Measurements from ENCODE around the gene CDH23. TPM values are rescaled to one million over a fixed set of nuclear protein-coding genes. Genes with fewer than 3 reads are reported as not detected.

CDH23 gene
- total and polyA plus RNA-seq, 2 experiments from 2014 or later = 0.30 to 1.5 TPM

DNA sequence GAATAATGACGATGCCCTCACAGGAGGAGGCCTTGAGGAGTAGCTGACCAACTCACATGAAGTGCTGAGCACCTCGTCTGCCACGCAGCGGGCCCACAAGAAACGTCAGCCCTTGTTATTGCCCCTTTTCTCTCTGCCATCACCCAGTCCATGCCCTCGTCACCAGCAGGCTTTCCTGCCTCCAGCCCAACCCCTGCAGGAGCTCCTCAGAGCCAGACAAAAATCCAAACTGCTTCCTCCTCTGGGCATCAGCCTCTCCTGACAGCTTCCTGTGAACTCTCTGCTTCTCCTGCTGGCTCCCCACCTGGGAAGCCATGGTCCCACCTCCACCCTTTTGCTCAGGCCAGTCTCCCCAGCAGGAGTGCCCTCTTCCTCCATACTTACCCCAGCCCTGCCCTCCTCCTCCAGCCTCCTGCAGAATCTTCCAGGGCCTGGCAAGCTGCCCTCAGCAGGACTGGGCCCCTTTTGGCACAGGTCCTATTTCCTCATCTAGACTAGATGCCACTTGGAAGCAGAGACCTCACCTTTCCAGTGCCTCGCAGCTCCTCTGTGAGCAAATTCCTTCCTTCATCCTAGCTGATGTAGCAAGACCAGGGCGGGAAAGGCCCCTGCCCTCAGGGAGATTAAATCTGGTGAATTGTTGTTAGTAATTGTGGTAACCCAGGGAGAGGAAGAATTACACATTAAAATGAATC lies 207.8 kb downstream of the CDH23 start:
- TF ChIP-seq EZH2phosphoT487 (IDR thresholded peaks at IDR 0.05; ENCODE audit: low read depth, severe bottlenecking, unreplicated experiment) = no peak
- TF ChIP-seq EZH2 (IDR thresholded peaks at IDR 0.05; ENCODE audit: borderline replicate concordance) = no peak
- TF ChIP-seq CTCF (IDR thresholded peaks at IDR 0.05; ENCODE audit: poor library complexity) = no peak
- no peak overlapping the region for H3K27ac ChIP-seq
- no peaks in the 10 kb centered on the region for H3K9me3 ChIP-seq (ENCODE audit: low read depth)
- no peak overlapping the region for H3K4me3 ChIP-seq
- no peak for DNase-seq (ENCODE audit: low spot score)
- no peak overlapping the region for H2AFZ ChIP-seq
- WGBS (ENCODE audit: low lambda C conversion rate, missing lambda C conversion rate) = 84% methylated on average over 8 of the region's 8 CpGs
- H3K4me2 ChIP-seq = no peak overlapping the region
- H3K4me1 ChIP-seq (ENCODE audit: insufficient read depth) = no peaks in the 10 kb centered on the region
- no peaks in the 10 kb centered on the region for H3K9me2 ChIP-seq (replicated peaks; ENCODE audit: insufficient read depth)
- H4K20me1 ChIP-seq (ENCODE audit: insufficient read depth, poor library complexity, severe bottlenecking) = no peaks in the 10 kb centered on the region
- H3K27me3 ChIP-seq = no peaks in the 10 kb centered on the region
- no peaks in the 10 kb centered on the region for H3K36me3 ChIP-seq (replicated peaks; ENCODE audit: insufficient read depth, low read depth)
- no peaks in the 10 kb centered on the region for H3K79me2 ChIP-seq

GRCh38 chr10:71605263-71605962 lies 208.7 kb downstream of the CDH23 start:
- Histone ChIP-seq H3K27me3 (no peaks in the 10 kb centered on the region), H3K36me3 (replicated peaks; ENCODE audit: insufficient read depth, low read depth) (no peaks in the 10 kb centered on the region), H2AFZ (no peak overlapping the region), H4K20me1 (ENCODE audit: insufficient read depth, poor library complexity, severe bottlenecking) (no peaks in the 10 kb centered on the region), H3K9me3 (ENCODE audit: low read depth) (no peaks in the 10 kb centered on the region), H3K4me3 (no peak overlapping the region), H3K4me2 (no peak overlapping the region), H3K27ac (no peak overlapping the region), H3K79me2 (no peaks in the 10 kb centered on the region), H3K4me1 (ENCODE audit: insufficient read depth) (no peaks in the 10 kb centered on the region), H3K9me2 (replicated peaks; ENCODE audit: insufficient read depth) (no peaks in the 10 kb centered on the region)
- 87% methylated on average over 2 of the region's 2 CpGs for WGBS (ENCODE audit: low lambda C conversion rate, missing lambda C conversion rate)
- no peak for TF ChIP-seq CTCF (IDR thresholded peaks at IDR 0.05; ENCODE audit: poor library complexity)
- TF ChIP-seq EZH2phosphoT487 (IDR thresholded peaks at IDR 0.05; ENCODE audit: low read depth, severe bottlenecking, unreplicated experiment) = no peak
- TF ChIP-seq EZH2 (IDR thresholded peaks at IDR 0.05; ENCODE audit: borderline replicate concordance) = no peak
- no peak for DNase-seq (ENCODE audit: low spot score)

GRCh38 chr10:71606257-71607081 lies 209.7 kb downstream of the CDH23 start:
- H3K27ac ChIP-seq = no peak overlapping the region
- no peaks in the 10 kb centered on the region for H3K9me3 ChIP-seq (ENCODE audit: low read depth)
- H3K4me1 ChIP-seq (ENCODE audit: insufficient read depth) = no peaks in the 10 kb centered on the region
- no peak overlapping the region for H2AFZ ChIP-seq
- DNase-seq (ENCODE audit: low spot score) = no peak
- H3K36me3 ChIP-seq (replicated peaks; ENCODE audit: insufficient read depth, low read depth) = no peaks in the 10 kb centered on the region
- H3K4me2 ChIP-seq = no peak overlapping the region
- TF ChIP-seq EZH2phosphoT487 (IDR thresholded peaks at IDR 0.05; ENCODE audit: low read depth, severe bottlenecking, unreplicated experiment) = no peak
- no peak for TF ChIP-seq EZH2 (IDR thresholded peaks at IDR 0.05; ENCODE audit: borderline replicate concordance)
- TF ChIP-seq CTCF (IDR thresholded peaks at IDR 0.05; ENCODE audit: poor library complexity) = no peak
- H3K9me2 ChIP-seq (replicated peaks; ENCODE audit: insufficient read depth) = no peaks in the 10 kb centered on the region
- WGBS (ENCODE audit: low lambda C conversion rate, missing lambda C conversion rate) = 82% methylated on average over 9 of the region's 9 CpGs
- H3K27me3 ChIP-seq = no peaks in the 10 kb centered on the region
- no peaks in the 10 kb centered on the region for H3K79me2 ChIP-seq
- no peaks in the 10 kb centered on the region for H4K20me1 ChIP-seq (ENCODE audit: insufficient read depth, poor library complexity, severe bottlenecking)
- H3K4me3 ChIP-seq = no peak overlapping the region
